PC-3 (cell line): Measurements from ENCODE around the gene GATA2.

Experiments used
- EZH2phosphoT487 ChIP-seq: fragments of 300-600 bp; sonication (generic); IDR thresholded peaks from 2 replicates; pipeline ENCODE4 v1.6.1; 2018; ENCODE audit warnings: mild to moderate bottlenecking, antibody characterized with exemption, low read length, borderline replicate concordance
- TF ChIP-seq, protein P1 (sequence below): fragments of 300-600 bp; sonication (generic); conservative IDR thresholded peaks from 2 replicates; pipeline ENCODE4 v1.5.1; 2017; ENCODE audit warnings: antibody characterized with exemption, low read depth, mild to moderate bottlenecking, low read length

DNA sequence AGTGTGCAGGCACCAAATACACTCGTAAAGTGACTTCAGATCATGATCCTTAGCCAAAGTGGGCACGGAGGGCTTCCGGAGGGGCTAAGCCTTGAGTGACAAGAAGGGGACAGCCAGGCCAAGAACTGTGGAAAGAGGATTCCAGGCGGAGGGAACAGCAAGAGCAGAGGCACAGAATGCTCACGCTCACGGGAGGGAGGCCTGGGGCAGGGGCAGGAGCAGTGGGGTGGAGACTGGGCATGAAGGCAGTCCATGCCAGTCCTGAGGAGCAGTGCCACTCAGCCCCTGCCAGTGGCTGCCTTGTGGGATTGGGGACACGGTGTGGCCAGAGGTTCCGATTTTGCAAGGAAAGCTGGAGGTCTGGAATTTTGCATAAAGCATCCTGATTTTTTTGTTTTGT is 62.3 kb downstream of the GATA2 start:
- TF ChIP-seq, protein P1, sequence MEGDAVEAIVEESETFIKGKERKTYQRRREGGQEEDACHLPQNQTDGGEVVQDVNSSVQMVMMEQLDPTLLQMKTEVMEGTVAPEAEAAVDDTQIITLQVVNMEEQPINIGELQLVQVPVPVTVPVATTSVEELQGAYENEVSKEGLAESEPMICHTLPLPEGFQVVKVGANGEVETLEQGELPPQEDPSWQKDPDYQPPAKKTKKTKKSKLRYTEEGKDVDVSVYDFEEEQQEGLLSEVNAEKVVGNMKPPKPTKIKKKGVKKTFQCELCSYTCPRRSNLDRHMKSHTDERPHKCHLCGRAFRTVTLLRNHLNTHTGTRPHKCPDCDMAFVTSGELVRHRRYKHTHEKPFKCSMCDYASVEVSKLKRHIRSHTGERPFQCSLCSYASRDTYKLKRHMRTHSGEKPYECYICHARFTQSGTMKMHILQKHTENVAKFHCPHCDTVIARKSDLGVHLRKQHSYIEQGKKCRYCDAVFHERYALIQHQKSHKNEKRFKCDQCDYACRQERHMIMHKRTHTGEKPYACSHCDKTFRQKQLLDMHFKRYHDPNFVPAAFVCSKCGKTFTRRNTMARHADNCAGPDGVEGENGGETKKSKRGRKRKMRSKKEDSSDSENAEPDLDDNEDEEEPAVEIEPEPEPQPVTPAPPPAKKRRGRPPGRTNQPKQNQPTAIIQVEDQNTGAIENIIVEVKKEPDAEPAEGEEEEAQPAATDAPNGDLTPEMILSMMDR: no peak
- no peak for TF ChIP-seq EZH2phosphoT487
